A549 (cell line): ENCODE measurements around the gene PDIA5.

Experiments
- BHLHE40 ChIP-seq: IDR thresholded peaks from 2 replicates; pipeline ENCODE4 v1.6.1; 2012; ENCODE audit warnings: low read depth, low read length, inconsistent platforms
- CTCF ChIP-seq: fragments of >200 bp; sonication (Bioruptor Twin); formaldehyde crosslinking; IDR thresholded peaks from 3 replicates; pipeline ENCODE4 v1.5.1; 2016
- FOSL2 ChIP-seq, 2 experiments: fragments of 450-650 bp in 1 of 2; fragments of >200 bp in 1 of 2; sonication (Bioruptor Twin) in 1 of 2; formaldehyde crosslinking; IDR thresholded peaks; 2 replicates each; pipeline versions ENCODE4 v1.5.0 to v1.6.1; 2016 to 2020; ENCODE audit warnings: mild to moderate bottlenecking in 1 of 2, moderate library complexity in 1 of 2
- REST ChIP-seq: fragments of 200-600 bp; sonication (generic); IDR thresholded peaks from 2 replicates; pipeline ENCODE4 v1.6.1; 2016; ENCODE audit warnings: antibody characterized with exemption, mild to moderate bottlenecking, moderate library complexity

GRCh38 chr3:123021388-123021787 is 45.4 kb upstream of the PDIA5 start:
- TF ChIP-seq BHLHE40 (no peak), REST (no peak), CTCF (no peak), FOSL2 (IDR thresholded peaks at IDR 0.05) (no peak), FOSL2 (CRISPR knock-in tag; IDR thresholded peaks at IDR 0.05) (no peak)
